Measurements from ENCODE around the gene SLX9.

The SLX9 gene

GRCh38 chr21:44969931-44970755, 30.3 kb downstream of the SLX9 start:
- peaks cover 3% of the 10 kb centered on the region; the same call in 1 of the 2 replicates for H3K9me3 ChIP-seq (ENCODE audit: insufficient read depth, low read length)
- peaks cover 52% of the 10 kb centered on the region for H3K4me1 ChIP-seq (ENCODE audit: insufficient read depth, insufficient read length)
- H3K4me3 ChIP-seq (ENCODE audit: insufficient read length, low read depth), result no peak overlapping the region
- H3K36me3 ChIP-seq (ENCODE audit: insufficient read depth, insufficient read length, low read length), result peaks cover 80% of the 10 kb centered on the region
- H3K27me3 ChIP-seq (ENCODE audit: insufficient read depth, insufficient read length), result no peaks in the 10 kb centered on the region
- no peak for TF ChIP-seq SUZ12 (IDR thresholded peaks at IDR 0.05; ENCODE audit: extremely low read depth, insufficient read depth, insufficient read length)
- TF ChIP-seq YY1 (IDR thresholded peaks at IDR 0.05; ENCODE audit: insufficient read depth, insufficient read length), result no peak
- TF ChIP-seq ZNF274 (IDR thresholded peaks at IDR 0.05; ENCODE audit: low read depth, low read length), result no peak
- DNase-seq (ENCODE audit: low read depth, low spot score), result no peak
- peak overlapping the region; percentile 57 for H3K9ac ChIP-seq (ENCODE audit: insufficient read length, low read depth)

GRCh38 chr21:44970766-44971671, 31.2 kb downstream of the SLX9 start:
- no peak for DNase-seq (ENCODE audit: low read depth, low spot score)
- H3K27me3 ChIP-seq (ENCODE audit: insufficient read depth, insufficient read length), result no peaks in the 10 kb centered on the region
- H3K4me1 ChIP-seq (ENCODE audit: insufficient read depth, insufficient read length), result peaks cover 60% of the 10 kb centered on the region
- H3K36me3 ChIP-seq (ENCODE audit: insufficient read depth, insufficient read length, low read length), result peaks cover 80% of the 10 kb centered on the region
- peak overlapping the region; percentile 57 for H3K9ac ChIP-seq (ENCODE audit: insufficient read length, low read depth)
- no peaks in the 10 kb centered on the region for H3K9me3 ChIP-seq (ENCODE audit: insufficient read depth, low read length)
- TF ChIP-seq ZNF274 (IDR thresholded peaks at IDR 0.05; ENCODE audit: low read depth, low read length), result no peak
- no peak for TF ChIP-seq YY1 (IDR thresholded peaks at IDR 0.05; ENCODE audit: insufficient read depth, insufficient read length)
- TF ChIP-seq SUZ12 (IDR thresholded peaks at IDR 0.05; ENCODE audit: extremely low read depth, insufficient read depth, insufficient read length), result no peak
- H3K4me3 ChIP-seq (ENCODE audit: insufficient read length, low read depth), result no peak overlapping the region

- peaks cover 59% of the 10 kb centered on the region for H3K4me1 ChIP-seq (ENCODE audit: insufficient read depth, insufficient read length)
- H3K27me3 ChIP-seq (ENCODE audit: insufficient read depth, insufficient read length), result no peaks in the 10 kb centered on the region
- no peak overlapping the region for H3K4me3 ChIP-seq (ENCODE audit: insufficient read length, low read depth)
- peaks cover 80% of the 10 kb centered on the region for H3K36me3 ChIP-seq (ENCODE audit: insufficient read depth, insufficient read length, low read length)
- no peaks in the 10 kb centered on the region for H3K9me3 ChIP-seq (ENCODE audit: insufficient read depth, low read length)
- TF ChIP-seq SUZ12 (IDR thresholded peaks at IDR 0.05; ENCODE audit: extremely low read depth, insufficient read depth, insufficient read length), result no peak
- no peak for TF ChIP-seq ZNF274 (IDR thresholded peaks at IDR 0.05; ENCODE audit: low read depth, low read length)
- no peak for TF ChIP-seq YY1 (IDR thresholded peaks at IDR 0.05; ENCODE audit: insufficient read depth, insufficient read length)
- DNase-seq (ENCODE audit: low read depth, low spot score), result no peak
- H3K9ac ChIP-seq (ENCODE audit: insufficient read length, low read depth), result no peak overlapping the region
These were observed 31.8 kb downstream of the SLX9 start for GRCh38 chr21:44971672-44971995.

- DNase-seq (ENCODE audit: low read depth, low spot score), result peak; percentile 38
- Histone ChIP-seq H3K4me1 (ENCODE audit: insufficient read depth, insufficient read length) (peaks cover 54% of the 10 kb centered on the region), H3K9ac (ENCODE audit: insufficient read length, low read depth) (no peak overlapping the region), H3K4me3 (ENCODE audit: insufficient read length, low read depth) (no peak overlapping the region), H3K27me3 (ENCODE audit: insufficient read depth, insufficient read length) (no peaks in the 10 kb centered on the region), H3K9me3 (ENCODE audit: insufficient read depth, low read length) (no peaks in the 10 kb centered on the region), H3K36me3 (ENCODE audit: insufficient read depth, insufficient read length, low read length) (peaks cover 82% of the 10 kb centered on the region)
- TF ChIP-seq ZNF274 (IDR thresholded peaks at IDR 0.05; ENCODE audit: low read depth, low read length), result no peak
- no peak for TF ChIP-seq SUZ12 (IDR thresholded peaks at IDR 0.05; ENCODE audit: extremely low read depth, insufficient read depth, insufficient read length)
- TF ChIP-seq YY1 (IDR thresholded peaks at IDR 0.05; ENCODE audit: insufficient read depth, insufficient read length), result no peak
These were observed 32.5 kb downstream of the SLX9 start for GRCh38 chr21:44972301-44972814.

GRCh38 chr21:44972821-44973220, 33.0 kb downstream of the SLX9 start:
- H3K4me1 ChIP-seq (ENCODE audit: insufficient read depth, insufficient read length), result peaks cover 50% of the 10 kb centered on the region
- no peaks in the 10 kb centered on the region for H3K27me3 ChIP-seq (ENCODE audit: insufficient read depth, insufficient read length)
- no peak for TF ChIP-seq SUZ12 (IDR thresholded peaks at IDR 0.05; ENCODE audit: extremely low read depth, insufficient read depth, insufficient read length)
- no peak for TF ChIP-seq YY1 (IDR thresholded peaks at IDR 0.05; ENCODE audit: insufficient read depth, insufficient read length)
- TF ChIP-seq ZNF274 (IDR thresholded peaks at IDR 0.05; ENCODE audit: low read depth, low read length), result no peak
- no peaks in the 10 kb centered on the region for H3K9me3 ChIP-seq (ENCODE audit: insufficient read depth, low read length)
- no peak overlapping the region for H3K9ac ChIP-seq (ENCODE audit: insufficient read length, low read depth)
- DNase-seq (ENCODE audit: low read depth, low spot score), result no peak
- no peak overlapping the region for H3K4me3 ChIP-seq (ENCODE audit: insufficient read length, low read depth)
- H3K36me3 ChIP-seq (ENCODE audit: insufficient read depth, insufficient read length, low read length), result peaks cover 82% of the 10 kb centered on the region

- Histone ChIP-seq H3K4me3 (ENCODE audit: insufficient read length, low read depth) (no peak overlapping the region), H3K27me3 (ENCODE audit: insufficient read depth, insufficient read length) (no peaks in the 10 kb centered on the region), H3K4me1 (ENCODE audit: insufficient read depth, insufficient read length) (peaks cover 46% of the 10 kb centered on the region), H3K9me3 (ENCODE audit: insufficient read depth, low read length) (no peaks in the 10 kb centered on the region), H3K9ac (ENCODE audit: insufficient read length, low read depth) (no peak overlapping the region), H3K36me3 (ENCODE audit: insufficient read depth, insufficient read length, low read length) (peaks cover 78% of the 10 kb centered on the region)
- DNase-seq (ENCODE audit: low read depth, low spot score), result no peak
- no peak for TF ChIP-seq SUZ12 (IDR thresholded peaks at IDR 0.05; ENCODE audit: extremely low read depth, insufficient read depth, insufficient read length)
- no peak for TF ChIP-seq YY1 (IDR thresholded peaks at IDR 0.05; ENCODE audit: insufficient read depth, insufficient read length)
- no peak for TF ChIP-seq ZNF274 (IDR thresholded peaks at IDR 0.05; ENCODE audit: low read depth, low read length)
These were observed 33.8 kb downstream of the SLX9 start for GRCh38 chr21:44973598-44973997.

- no peak for TF ChIP-seq ZNF274 (IDR thresholded peaks at IDR 0.05; ENCODE audit: low read depth, low read length)
- no peak for TF ChIP-seq SUZ12 (IDR thresholded peaks at IDR 0.05; ENCODE audit: extremely low read depth, insufficient read depth, insufficient read length)
- no peak for TF ChIP-seq YY1 (IDR thresholded peaks at IDR 0.05; ENCODE audit: insufficient read depth, insufficient read length)
- no peaks in the 10 kb centered on the region for H3K27me3 ChIP-seq (ENCODE audit: insufficient read depth, insufficient read length)
- no peak overlapping the region for H3K9ac ChIP-seq (ENCODE audit: insufficient read length, low read depth)
- peaks cover 79% of the 10 kb centered on the region for H3K36me3 ChIP-seq (ENCODE audit: insufficient read depth, insufficient read length, low read length)
- H3K4me1 ChIP-seq (ENCODE audit: insufficient read depth, insufficient read length), result peaks cover 44% of the 10 kb centered on the region
- no peaks in the 10 kb centered on the region for H3K9me3 ChIP-seq (ENCODE audit: insufficient read depth, low read length)
- H3K4me3 ChIP-seq (ENCODE audit: insufficient read length, low read depth), result no peak overlapping the region
- no peak for DNase-seq (ENCODE audit: low read depth, low spot score)
These were observed 34.8 kb downstream of the SLX9 start for GRCh38 chr21:44974676-44975075.

All from NT2/D1 (cell line).